Liver (tissue), 9 donors: ENCODE data around the gene MCCC1. TPM values are rescaled to one million over a fixed set of nuclear protein-coding genes. Genes with fewer than 3 reads are reported as not detected.

Experiments used
- DNase-seq: peaks from one replicate; pipeline ENCODE4 v3.0.0-alpha.2; 2017; ENCODE audit warnings: low spot score
- H3K27ac ChIP-seq, 2 donors: one replicate each; pipeline ENCODE4 v1.7.0; 2013; ENCODE audit warnings: inconsistent platforms in 2 of 2, low read length in 2 of 2, control low read depth in 1 of 2, low read depth in 1 of 2, mild to moderate bottlenecking in 1 of 2
- H3K27me3 ChIP-seq, 4 donors: one replicate each; pipeline versions ENCODE4 v1.6.1 to v1.7.0; 2013; ENCODE audit warnings: low read length in 3 of 4, inconsistent platforms in 1 of 4, mild to moderate bottlenecking in 1 of 4, moderate library complexity in 1 of 4; ENCODE audit not compliant: control insufficient read depth in 4 of 4, insufficient read depth in 4 of 4
- H3K36me3 ChIP-seq, 4 donors: one replicate each; pipeline versions ENCODE4 v1.6.1 to v1.7.0; 2013; ENCODE audit warnings: low read length in 3 of 4, mild to moderate bottlenecking in 3 of 4, low read depth in 1 of 4, moderate library complexity in 1 of 4; ENCODE audit not compliant: control insufficient read depth in 4 of 4, insufficient read depth in 3 of 4
- H3K4me1 ChIP-seq, 4 donors: one replicate each; pipeline versions ENCODE4 v1.6.1 to v1.7.0; 2013; ENCODE audit warnings: low read length in 3 of 4, mild to moderate bottlenecking in 3 of 4, moderate library complexity in 1 of 4; ENCODE audit not compliant: control insufficient read depth in 4 of 4, insufficient read depth in 4 of 4
- H3K4me3 ChIP-seq, 3 donors: one replicate each; pipeline versions ENCODE4 v1.6.1 to v1.7.0; 2013; ENCODE audit warnings: low read length in 3 of 3, control low read depth in 1 of 3, low read depth in 1 of 3, mild to moderate bottlenecking in 1 of 3
- H3K9ac ChIP-seq, 2 donors: one replicate each; pipeline ENCODE4 v1.7.0; 2013; ENCODE audit warnings: low read length in 2 of 2, mild to moderate bottlenecking in 2 of 2, moderate library complexity in 2 of 2, control low read depth in 1 of 2, low read depth in 1 of 2
- H3K9me3 ChIP-seq, 4 donors: one replicate each; pipeline versions ENCODE4 v1.6.1 to v1.7.0; 2013; ENCODE audit warnings: low read length in 3 of 4; ENCODE audit not compliant: control insufficient read depth in 4 of 4
- EGR1 ChIP-seq, 2 donors: IDR thresholded peaks; 2 replicates each; pipeline ENCODE4 v1.6.1; 2016 to 2018; ENCODE audit warnings: antibody characterized with exemption in 2 of 2, low read depth in 2 of 2
- FOXA1 ChIP-seq: IDR thresholded peaks from 2 replicates; pipeline ENCODE4 v1.6.1; 2016; ENCODE audit warnings: antibody characterized with exemption
- FOXA2 ChIP-seq: IDR thresholded peaks from 2 replicates; pipeline ENCODE4 v1.6.1; 2016; ENCODE audit warnings: antibody characterized with exemption
- HNF4A ChIP-seq, 2 donors: conservative IDR thresholded peaks; 2 replicates each; pipeline ENCODE4 v1.6.1; 2016; ENCODE audit warnings: antibody characterized with exemption in 2 of 2, mild to moderate bottlenecking in 2 of 2
- HNF4G ChIP-seq: IDR thresholded peaks from 2 replicates; pipeline ENCODE4 v1.6.1; 2016; ENCODE audit warnings: antibody characterized with exemption
- JUND ChIP-seq, 2 donors: IDR thresholded peaks; 2 replicates each; pipeline ENCODE4 v1.6.1; 2016; ENCODE audit warnings: antibody characterized with exemption in 2 of 2
- NR2F2 ChIP-seq: IDR thresholded peaks from 2 replicates; pipeline ENCODE4 v1.6.1; 2016; ENCODE audit warnings: antibody characterized with exemption
- RAD21 ChIP-seq, 2 donors: IDR thresholded peaks; 2 replicates each; pipeline ENCODE4 v1.6.1; 2016; ENCODE audit warnings: antibody characterized with exemption in 2 of 2, mild to moderate bottlenecking in 2 of 2
- RXRA ChIP-seq, 2 donors: IDR thresholded peaks; 2 replicates each; pipeline ENCODE4 v1.6.1; 2017 to 2018; ENCODE audit warnings: antibody characterized with exemption in 2 of 2, mild to moderate bottlenecking in 1 of 2
- SP1 ChIP-seq: IDR thresholded peaks from 2 replicates; pipeline ENCODE4 v1.6.1; 2018; ENCODE audit warnings: antibody characterized with exemption, mild to moderate bottlenecking
- TAF1 ChIP-seq: conservative IDR thresholded peaks from 2 replicates; pipeline ENCODE4 v1.6.1; 2016; ENCODE audit warnings: antibody characterized with exemption, mild to moderate bottlenecking
- YY1 ChIP-seq: IDR thresholded peaks from 2 replicates; pipeline ENCODE4 v1.6.1; 2016; ENCODE audit warnings: antibody characterized with exemption, mild to moderate bottlenecking
- WGBS: extraction: QIAGEN DNeasy Blood & Tissue Kit; methylation state at CpG from one replicate; pipeline ENCODE4 v1.1.7; 2013; 5-methylcytosine and 5-hydroxymethylcytosine counted together
- polyA plus RNA-seq, 2 donors: library from polyadenylated mRNA; stranded (reverse) in 1 of 2; unstranded in 1 of 2; fragments of 200-250 nt in 1 of 2; fragments of >200 nt in 1 of 2; fragmentation: Nextera tagmentation in 1 of 2; extraction: Ambion mirVana in 1 of 2; gene quantifications; one replicate each; pipeline versions ENCODE4 v1.2.1 to v1.2.3, GENCODE V29; 2013 to 2015
- total RNA-seq, 2 donors: library from RNA; depleted of rRNA; stranded (reverse); fragments of >200 nt; gene quantifications; one replicate each; pipeline ENCODE4 v1.2.3, GENCODE V29; 2014
- TF ChIP-seq, protein P1 (sequence below): IDR thresholded peaks from 2 replicates; pipeline ENCODE4 v1.6.1; 2016; ENCODE audit warnings: antibody characterized with exemption
- TF ChIP-seq, protein P2 (sequence below): IDR thresholded peaks from 2 replicates; pipeline ENCODE4 v1.6.1; 2016; ENCODE audit warnings: antibody characterized with exemption
- TF ChIP-seq, protein P3 (sequence below): IDR thresholded peaks from 2 replicates; pipeline ENCODE4 v1.6.1; 2016; ENCODE audit warnings: antibody characterized with exemption
- TF ChIP-seq, protein P4 (sequence below): fragments of 150-350 bp; IDR thresholded peaks from 2 replicates; pipeline ENCODE4 v1.5.1; 2017; ENCODE audit warnings: improper control_type of control experiment, low read depth, low read length; ENCODE audit not compliant: missing input control
- donor health status: healthy.
- donor health status: healthy.
- donor health status: healthy.
- donor health status: healthy.
- donor health status: healthy.

The MCCC1 gene
- total and polyA plus RNA-seq, 4 donors, result 23.4 to 40.0 (median 34.5) TPM

DNA sequence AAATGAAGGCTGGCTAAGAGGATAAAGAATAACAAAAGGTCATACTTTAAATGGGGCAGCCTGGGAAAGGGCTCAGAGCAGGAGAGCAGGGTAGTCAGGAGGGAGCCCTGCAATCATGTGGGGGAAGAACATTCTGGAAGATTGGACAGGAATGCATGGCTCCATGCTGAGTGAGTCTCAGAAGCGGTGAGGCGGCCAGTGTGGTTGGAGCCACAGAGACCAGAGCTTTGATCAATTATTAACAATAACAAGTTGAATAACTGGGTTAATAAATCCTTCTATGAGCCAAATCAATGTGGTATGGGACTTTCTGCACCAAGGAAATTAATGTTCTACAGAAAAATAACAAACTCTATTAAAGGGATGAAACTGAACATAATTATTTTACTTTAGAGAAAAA is 61.1 kb downstream of the MCCC1 start:
- peaks cover 3 to 16% (median 10%) of the 10 kb centered on the region in 4 donors for H3K36me3 ChIP-seq
- no peak for TF ChIP-seq JUND (IDR thresholded peaks at IDR 0.05)
- TF ChIP-seq RAD21 (IDR thresholded peaks at IDR 0.05), result no peak
- TF ChIP-seq, protein P1, sequence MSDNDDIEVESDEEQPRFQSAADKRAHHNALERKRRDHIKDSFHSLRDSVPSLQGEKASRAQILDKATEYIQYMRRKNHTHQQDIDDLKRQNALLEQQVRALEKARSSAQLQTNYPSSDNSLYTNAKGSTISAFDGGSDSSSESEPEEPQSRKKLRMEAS, result no peak
- H3K4me3 ChIP-seq, result no peak overlapping the region
- 42% methylated on average over 2 of the region's 2 CpGs for WGBS
- no peak for DNase-seq
- H3K27me3 ChIP-seq, result no peaks in the 10 kb centered on the region
- H3K9me3 ChIP-seq, result no peaks in the 10 kb centered on the region
- no peak overlapping the region for H3K9ac ChIP-seq
- H3K4me1 ChIP-seq, result peaks cover 2 to 26% (median 17%) of the 10 kb centered on the region in 4 donors
- H3K27ac ChIP-seq, result peak overlapping the region; percentile 58 to 80

DNA sequence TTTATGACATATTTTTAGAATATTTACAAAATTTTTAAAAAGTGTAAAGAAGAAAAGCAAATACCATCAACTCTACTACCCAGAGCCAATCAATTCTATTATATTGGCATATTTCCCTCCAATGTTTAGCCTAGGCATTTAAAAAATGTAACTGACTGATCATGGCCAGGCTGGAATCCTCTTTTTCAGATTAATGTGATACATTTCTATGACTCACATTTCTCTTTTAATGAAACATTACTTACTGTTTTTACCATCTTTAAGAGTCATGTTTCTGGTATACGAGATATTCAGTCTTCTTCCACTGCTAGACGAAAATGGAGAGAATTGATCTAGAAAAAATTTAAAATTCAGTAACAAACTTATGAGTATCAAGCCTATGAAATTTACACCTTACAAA is 65.5 kb downstream of the MCCC1 start:
- Histone ChIP-seq H3K4me1 (peaks cover 0 to 27% (median 17%) of the 10 kb centered on the region in 4 donors), H3K4me3 (no peak overlapping the region), H3K9ac (no peak overlapping the region), H3K27me3 (no peaks in the 10 kb centered on the region), H3K27ac (no peak overlapping the region), H3K36me3 (peaks cover 0 to 14% (median 12%) of the 10 kb centered on the region in 4 donors), H3K9me3 (no peaks in the 10 kb centered on the region)
- no peak for TF ChIP-seq HNF4G
- TF ChIP-seq, protein P2, sequence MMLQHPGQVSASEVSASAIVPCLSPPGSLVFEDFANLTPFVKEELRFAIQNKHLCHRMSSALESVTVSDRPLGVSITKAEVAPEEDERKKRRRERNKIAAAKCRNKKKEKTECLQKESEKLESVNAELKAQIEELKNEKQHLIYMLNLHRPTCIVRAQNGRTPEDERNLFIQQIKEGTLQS, result no peak
- no peak for TF ChIP-seq SP1
- TF ChIP-seq FOXA2, result no peak
- TF ChIP-seq NR2F2, result no peak
- TF ChIP-seq, protein P3, sequence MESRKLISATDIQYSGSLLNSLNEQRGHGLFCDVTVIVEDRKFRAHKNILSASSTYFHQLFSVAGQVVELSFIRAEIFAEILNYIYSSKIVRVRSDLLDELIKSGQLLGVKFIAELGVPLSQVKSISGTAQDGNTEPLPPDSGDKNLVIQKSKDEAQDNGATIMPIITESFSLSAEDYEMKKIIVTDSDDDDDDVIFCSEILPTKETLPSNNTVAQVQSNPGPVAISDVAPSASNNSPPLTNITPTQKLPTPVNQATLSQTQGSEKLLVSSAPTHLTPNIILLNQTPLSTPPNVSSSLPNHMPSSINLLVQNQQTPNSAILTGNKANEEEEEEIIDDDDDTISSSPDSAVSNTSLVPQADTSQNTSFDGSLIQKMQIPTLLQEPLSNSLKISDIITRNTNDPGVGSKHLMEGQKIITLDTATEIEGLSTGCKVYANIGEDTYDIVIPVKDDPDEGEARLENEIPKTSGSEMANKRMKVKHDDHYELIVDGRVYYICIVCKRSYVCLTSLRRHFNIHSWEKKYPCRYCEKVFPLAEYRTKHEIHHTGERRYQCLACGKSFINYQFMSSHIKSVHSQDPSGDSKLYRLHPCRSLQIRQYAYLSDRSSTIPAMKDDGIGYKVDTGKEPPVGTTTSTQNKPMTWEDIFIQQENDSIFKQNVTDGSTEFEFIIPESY, result no peak
- no peak for TF ChIP-seq FOXA1
- no peak for TF ChIP-seq HNF4A (conservative IDR thresholded peaks at IDR 0.05)
- TF ChIP-seq, protein P1, result no peak
- TF ChIP-seq YY1, result no peak
- TF ChIP-seq RAD21 (IDR thresholded peaks at IDR 0.05), result no peak
- no peak for TF ChIP-seq JUND (IDR thresholded peaks at IDR 0.05)
- TF ChIP-seq, protein P4, sequence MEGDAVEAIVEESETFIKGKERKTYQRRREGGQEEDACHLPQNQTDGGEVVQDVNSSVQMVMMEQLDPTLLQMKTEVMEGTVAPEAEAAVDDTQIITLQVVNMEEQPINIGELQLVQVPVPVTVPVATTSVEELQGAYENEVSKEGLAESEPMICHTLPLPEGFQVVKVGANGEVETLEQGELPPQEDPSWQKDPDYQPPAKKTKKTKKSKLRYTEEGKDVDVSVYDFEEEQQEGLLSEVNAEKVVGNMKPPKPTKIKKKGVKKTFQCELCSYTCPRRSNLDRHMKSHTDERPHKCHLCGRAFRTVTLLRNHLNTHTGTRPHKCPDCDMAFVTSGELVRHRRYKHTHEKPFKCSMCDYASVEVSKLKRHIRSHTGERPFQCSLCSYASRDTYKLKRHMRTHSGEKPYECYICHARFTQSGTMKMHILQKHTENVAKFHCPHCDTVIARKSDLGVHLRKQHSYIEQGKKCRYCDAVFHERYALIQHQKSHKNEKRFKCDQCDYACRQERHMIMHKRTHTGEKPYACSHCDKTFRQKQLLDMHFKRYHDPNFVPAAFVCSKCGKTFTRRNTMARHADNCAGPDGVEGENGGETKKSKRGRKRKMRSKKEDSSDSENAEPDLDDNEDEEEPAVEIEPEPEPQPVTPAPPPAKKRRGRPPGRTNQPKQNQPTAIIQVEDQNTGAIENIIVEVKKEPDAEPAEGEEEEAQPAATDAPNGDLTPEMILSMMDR, result no peak
- TF ChIP-seq EGR1 (IDR thresholded peaks at IDR 0.05; ENCODE audit: low read depth in 2 of 2), result no peak
- no peak for TF ChIP-seq TAF1
- no peak for TF ChIP-seq RXRA (IDR thresholded peaks at IDR 0.05)
- 95% methylated on average over 2 of the region's 2 CpGs for WGBS
- DNase-seq, result no peak
